GM11168 (cell line): Measurements from ENCODE around the gene ANKRD27.

Experiments
- in situ Hi-C: fragments of 300-500 bp; cut with MboI; formaldehyde crosslinking; loops from one replicate; pipeline ENCODE4 v1.12.0; 2022; ENCODE audit warnings: low sequenced_read_pairs; ENCODE audit not compliant: unreplicated experiment

The ANKRD27 gene

DNA sequence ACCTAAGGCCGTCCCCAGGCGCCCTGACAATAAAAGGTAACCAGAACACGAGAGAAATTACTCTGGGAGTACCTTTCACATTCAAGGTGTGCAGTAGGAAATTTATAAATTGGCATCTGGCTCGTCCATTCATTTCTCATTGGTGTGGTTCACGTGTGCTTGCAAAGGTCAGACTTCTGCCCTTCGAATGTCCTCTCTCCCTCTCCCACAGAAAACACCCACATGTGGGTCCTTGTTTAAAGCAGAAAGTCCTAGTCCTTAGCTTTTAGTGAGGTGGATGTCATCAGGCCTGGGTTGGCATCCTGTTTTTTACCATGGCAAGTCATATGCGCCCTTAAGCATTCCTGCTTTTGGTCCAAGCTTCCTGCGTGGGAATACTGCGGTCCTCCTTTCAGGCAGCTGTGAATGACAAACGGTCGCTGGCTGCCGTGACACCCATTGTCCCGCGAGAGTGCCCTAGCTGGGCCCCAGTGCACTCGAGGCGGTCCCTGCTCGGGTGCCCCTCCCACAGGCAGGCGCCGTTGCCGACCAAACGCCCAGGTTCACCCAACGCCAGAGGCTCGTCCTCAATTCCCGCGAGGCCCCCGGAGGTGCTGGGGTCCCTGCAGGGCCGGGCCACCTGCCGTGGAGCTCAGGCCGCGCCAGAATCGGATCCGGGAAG is 16.4 kb upstream of the ANKRD27 start, which contains the start of gene NUDT19:
TSS of gene NUDT19 (plus strand) at position 531 of the 661 bp plus-strand sequence. CDS start 140 bp downstream, outside the sequence.
- in situ Hi-C loops, result no loop called here

DNA sequence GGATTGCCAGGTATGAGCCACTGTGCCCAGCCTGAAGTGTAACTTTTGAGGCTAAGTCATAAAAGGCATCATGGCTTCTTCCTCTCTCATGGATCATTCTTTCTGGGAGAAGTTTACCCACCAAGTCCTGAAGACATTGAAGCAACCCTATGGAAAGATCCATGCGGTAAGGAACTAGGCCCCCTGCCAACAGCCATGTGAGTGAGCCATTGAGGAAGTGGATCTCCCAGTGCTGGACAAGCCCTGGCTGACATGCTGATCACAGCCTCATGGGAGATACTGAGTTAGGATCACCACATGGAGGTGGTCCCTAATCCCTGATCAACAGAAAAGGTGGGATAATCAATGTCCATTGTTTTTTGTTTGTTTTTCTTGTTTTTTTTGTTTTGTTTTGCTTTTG is 13.3 kb upstream of the ANKRD27 start:
- in situ Hi-C loops, result no loop called here

DNA sequence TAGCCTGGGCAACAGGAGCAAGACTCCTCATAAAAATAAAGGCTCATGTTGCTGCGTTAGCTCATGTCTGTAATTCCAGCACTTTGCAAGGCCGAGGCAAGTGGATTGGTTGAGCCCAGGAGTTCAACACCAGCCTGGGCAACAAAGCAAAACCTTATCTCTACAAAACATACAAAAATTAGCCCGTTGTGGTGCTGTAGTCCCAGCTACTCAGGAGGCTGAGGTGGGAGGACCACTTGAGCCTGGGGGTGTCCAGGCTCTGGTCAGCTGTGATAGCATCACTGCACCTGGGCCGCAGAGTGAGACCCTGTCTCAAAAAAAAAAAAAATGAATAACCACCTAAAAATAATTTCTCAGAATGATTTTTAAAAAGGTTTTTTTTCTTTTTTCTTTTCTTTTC is 12.7 kb upstream of the ANKRD27 start:
- in situ Hi-C loops, result no loop called here

- in situ Hi-C loops, result no loop called here
Measured at GRCh38 chr19:32686847-32687475, 12.0 kb upstream of the ANKRD27 start.

- in situ Hi-C loops, result no loop called here
Measured at GRCh38 chr19:32682317-32682716, 7.3 kb upstream of the ANKRD27 start.

GRCh38 chr19:32680986-32681385 is 6.0 kb upstream of the ANKRD27 start:
- in situ Hi-C loops, result no loop called here

DNA sequence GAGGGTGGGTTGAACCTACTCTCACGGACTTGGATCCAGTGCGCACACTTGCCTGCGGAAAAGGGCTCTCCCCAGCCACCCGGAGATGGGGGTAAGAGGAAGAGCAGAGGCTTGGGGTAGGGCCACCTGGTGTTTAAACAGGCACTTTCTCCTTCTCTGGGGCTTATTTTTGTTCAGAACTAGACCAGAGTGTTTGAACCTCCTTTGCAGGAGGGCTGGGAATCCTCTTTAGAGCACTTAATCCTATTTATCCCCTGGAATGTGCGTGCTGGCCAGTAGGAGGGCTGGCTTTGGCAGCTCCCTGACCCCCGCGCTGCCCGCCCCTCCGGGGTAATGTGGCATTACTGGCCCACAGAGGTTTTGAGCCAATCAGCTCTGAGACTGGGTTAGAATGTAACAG is 2.7 kb upstream of the ANKRD27 start:
- in situ Hi-C loops, result no loop called here

DNA sequence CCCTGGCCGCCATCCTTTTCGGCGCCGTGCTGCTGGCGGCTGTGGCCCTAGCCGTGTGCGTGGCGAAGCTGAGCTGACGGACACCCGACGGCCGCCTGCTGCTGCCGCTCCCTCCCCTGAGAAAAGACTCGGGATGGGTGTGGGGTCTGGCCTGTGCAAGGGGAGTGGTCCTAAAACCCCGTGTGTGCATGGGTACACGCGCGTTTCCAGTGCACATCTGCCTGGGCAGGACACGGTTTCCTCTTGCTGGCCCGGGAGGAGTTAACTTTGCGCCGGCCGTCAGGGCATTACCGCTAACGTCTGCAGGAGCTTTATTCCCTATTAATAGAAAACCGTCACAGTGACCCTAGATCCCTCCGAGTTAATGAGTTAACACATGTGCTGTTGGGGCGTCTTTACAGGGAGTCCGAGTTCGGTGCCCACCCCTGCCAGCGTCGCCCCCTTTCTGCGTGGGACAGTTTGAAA is 1.9 kb upstream of the ANKRD27 start:
- in situ Hi-C loops, result no loop called here

- in situ Hi-C loops, result no loop called here
Measured at GRCh38 chr19:32676186-32676894, 1.4 kb upstream of the ANKRD27 start.

- in situ Hi-C loops, result no loop called here
Measured at GRCh38 chr19:32675720-32676185, 773 bp upstream of the ANKRD27 start, which contains the start of gene RGS9BP. RGS9BP (plus strand) TSS chr19:32675848; CDS start chr19:32676264, 416 bp downstream.

GRCh38 chr19:32674153-32674930 is 638 bp downstream of the ANKRD27 start:
- in situ Hi-C loops, result no loop called here

DNA sequence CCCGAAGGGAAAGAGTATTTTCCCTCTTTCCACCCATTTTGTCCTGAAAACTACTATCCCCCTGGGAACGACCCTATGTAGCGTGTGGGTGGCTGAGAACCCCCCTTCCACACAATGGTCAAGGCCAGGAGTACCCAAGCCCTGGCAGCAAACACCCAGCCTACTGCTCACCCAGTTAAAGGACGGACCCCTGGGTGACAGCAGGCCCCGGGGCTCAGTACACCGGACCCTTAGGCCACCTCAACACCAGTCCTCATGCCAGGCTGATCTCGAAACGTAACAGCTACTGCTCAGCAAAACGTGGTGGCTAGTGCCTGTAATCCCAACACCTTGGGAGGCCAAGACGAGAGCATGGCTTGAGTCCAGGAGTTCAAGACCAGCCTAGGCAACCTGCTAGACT is 1.4 kb downstream of the ANKRD27 start:
- in situ Hi-C loops, result no loop called here

- in situ Hi-C loops, result no loop called here
Measured at GRCh38 chr19:32672841-32673240, 2.1 kb downstream of the ANKRD27 start.

GRCh38 chr19:32671883-32672593 is 2.9 kb downstream of the ANKRD27 start:
- in situ Hi-C loops, result no loop called here

- in situ Hi-C loops, result no loop called here
Measured at GRCh38 chr19:32669310-32669709, 5.7 kb downstream of the ANKRD27 start.

DNA sequence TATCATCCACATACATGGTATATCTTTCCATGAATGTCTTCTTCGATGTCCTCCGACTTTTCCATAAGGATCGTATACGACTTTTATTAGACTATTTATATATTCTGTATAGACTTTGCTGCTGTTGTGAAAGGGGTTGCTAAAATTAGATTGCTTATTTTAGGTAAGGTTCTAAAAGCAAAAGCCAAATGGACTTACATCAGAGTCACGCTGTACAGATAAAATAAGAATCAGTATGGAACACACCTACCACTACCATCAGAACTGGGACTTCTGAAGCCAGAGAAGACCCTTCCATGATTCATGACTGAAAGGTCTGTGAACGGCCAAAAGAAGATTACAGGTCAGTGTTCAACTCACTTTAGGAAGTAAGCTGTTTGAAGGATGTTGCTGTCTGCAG is 8.9 kb downstream of the ANKRD27 start:
- in situ Hi-C loops, result no loop called here

GRCh38 chr19:32662186-32662585 is 12.8 kb downstream of the ANKRD27 start:
- in situ Hi-C loops, result no loop called here

DNA sequence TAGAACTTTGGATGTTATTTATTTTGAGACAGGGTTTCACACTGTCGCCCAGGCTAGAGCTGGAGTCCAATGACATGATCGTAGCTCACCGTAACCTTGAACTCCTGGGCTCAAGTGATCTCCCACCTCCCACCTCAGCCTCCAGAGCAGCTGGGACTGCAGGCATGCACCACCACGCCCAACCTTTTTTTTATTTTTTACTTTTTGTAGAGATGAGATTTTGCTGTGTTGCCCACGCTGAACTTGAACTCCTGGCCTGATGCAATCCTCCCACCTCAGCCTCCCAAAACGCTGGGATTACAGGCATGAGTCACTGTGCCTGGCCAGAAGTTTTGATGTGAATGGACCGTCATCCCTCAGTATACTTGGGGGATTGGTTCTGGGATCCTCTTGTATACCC is 13.7 kb downstream of the ANKRD27 start:
- in situ Hi-C loops, result no loop called here

DNA sequence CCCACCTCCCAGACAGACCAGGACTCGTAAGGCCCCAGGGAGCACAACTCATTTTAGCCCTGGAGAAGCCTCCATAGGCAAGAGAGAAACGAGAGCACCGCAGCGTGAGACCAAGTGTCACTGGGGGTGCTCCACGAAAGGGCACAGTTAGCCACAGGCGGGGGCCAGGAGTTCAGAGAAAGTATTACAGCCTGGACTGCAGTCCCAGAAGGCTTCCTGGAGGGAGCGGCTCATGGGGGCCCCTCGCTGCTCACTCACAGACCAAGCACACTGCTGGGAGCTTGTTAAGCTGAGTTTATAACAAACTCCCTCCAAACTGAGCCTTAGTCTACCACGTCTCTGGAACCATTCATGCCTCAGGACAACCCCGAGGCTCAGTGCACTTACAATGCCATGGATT is 16.5 kb downstream of the ANKRD27 start:
- in situ Hi-C loops, result no loop called here

DNA sequence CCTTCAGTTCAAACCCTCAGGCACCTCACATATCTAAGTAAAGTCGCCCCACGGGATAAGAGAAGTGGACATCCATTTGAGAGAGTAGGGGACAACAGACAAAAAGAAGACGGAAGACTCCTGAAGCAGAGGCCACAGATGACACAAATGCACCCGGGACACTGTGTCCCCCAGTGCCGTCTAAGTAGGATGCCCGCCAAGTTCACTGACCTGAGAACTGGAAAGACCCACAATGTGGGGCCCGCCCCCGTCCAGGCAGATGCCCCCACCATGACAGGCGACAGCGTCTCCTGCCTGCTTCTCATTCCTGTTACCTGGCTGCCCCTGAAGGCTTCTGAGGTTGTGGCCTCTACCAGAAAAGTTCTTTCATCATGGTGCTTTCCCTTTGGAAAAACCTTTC is 16.9 kb downstream of the ANKRD27 start:
- in situ Hi-C loops, result no loop called here
